Ovary (tissue), 9 donors: ENCODE data around the gene CCDC187. TPM values are rescaled to one million over a fixed set of nuclear protein-coding genes. Genes with fewer than 3 reads are reported as not detected.

Source experiments
- DNase-seq, 5 donors: peaks; one replicate each; pipeline ENCODE4 v3.0.0-alpha.2; 2019 to 2020
- H3K27ac ChIP-seq, 2 donors: fragments of 200-600 bp; one replicate each; pipeline versions ENCODE4 v1.5.1 to v1.8.0; 2019 to 2022
- H3K27me3 ChIP-seq: fragments of 200-600 bp; one replicate; pipeline ENCODE4 v1.8.0; 2022
- H3K36me3 ChIP-seq: fragments of 200-600 bp; sonication (generic); one replicate; pipeline ENCODE4 v1.5.1; 2019
- H3K4me1 ChIP-seq: one replicate; pipeline ENCODE4 v1.8.1; 2013; ENCODE audit warnings: mild to moderate bottlenecking, moderate library complexity; ENCODE audit not compliant: insufficient read depth
- H3K4me3 ChIP-seq: fragments of 200-600 bp; sonication (generic); one replicate; pipeline ENCODE4 v1.5.1; 2017
- H3K9me3 ChIP-seq, 2 donors: fragments of 200-600 bp in 1 of 2; sonication (generic) in 1 of 2; one replicate each; pipeline versions ENCODE4 v1.5.1 to v1.8.1; 2013 to 2019; ENCODE audit warnings: mild to moderate bottlenecking in 1 of 2, moderate library complexity in 1 of 2
- CTCF ChIP-seq, 3 donors: fragments of 450-650 bp in 2 of 3; fragments of 200-600 bp in 1 of 3; IDR thresholded peaks; one replicate each; pipeline versions ENCODE4 v1.5.1 to v1.8.0; 2016 to 2022; ENCODE audit warnings: antibody characterized with exemption in 3 of 3, mild to moderate bottlenecking in 1 of 3
- EP300 ChIP-seq: sonication (generic); formaldehyde crosslinking; IDR thresholded peaks from one replicate; pipeline ENCODE4 v1.6.1; 2017; ENCODE audit warnings: antibody characterized with exemption
- POLR2A ChIP-seq: fragments of 450-650 bp; IDR thresholded peaks from one replicate; pipeline ENCODE4 v1.6.1; 2017; ENCODE audit warnings: antibody characterized with exemption, mild to moderate bottlenecking, moderate library complexity
- WGBS, 3 donors: extraction: QIAGEN DNeasy Blood & Tissue Kit in 1 of 3; methylation state at CpG; one replicate each; pipeline versions ENCODE4 v1.1.5 to v1.1.7; 2013 to 2017; 5-methylcytosine and 5-hydroxymethylcytosine counted together
- intact Hi-C, 4 donors: fragments of 100-400 bp; cut with DNase I; formaldehyde crosslinking; loops; one replicate each; pipeline versions ENCODE4 v1.11.0 to v1.15.1; 2022 to 2023
- polyA plus RNA-seq, 2 donors: library from polyadenylated mRNA; stranded (reverse); fragments of 200-250 nt in 1 of 2; fragments of 350-450 nt in 1 of 2; fragmentation: Illumina TruSeq in 1 of 2; extraction: RNeasy Lipid Tissue Mini Kit (QIAGEN cat#74804) in 1 of 2; gene quantifications; one replicate each; pipeline ENCODE4 v1.2.3, GENCODE V29; 2013 to 2014
- total RNA-seq, 7 donors: library from RNA; depleted of rRNA in 2 of 7; stranded (reverse); fragments of >200 nt in 2 of 7; fragmentation: NEBNext Ultra II Directional in 3 of 7; extraction: Animal tissue kit (Norgen Biotek cat#: 25700) in 3 of 7; gene quantifications; one replicate each; pipeline versions ENCODE4 v1.1.0 to v1.2.4, GENCODE V29; 2016 to 2023
- donor health status: DM: no; HTN: no; CAD: no; lungs with moderate emphysema.
- donor health status: DM: no; HTN: no; CAD: no.
- donor health status: Bipolar disorder and iron deficiency.
- donor health status: DM: yes; HTN: yes; CAD: no.
- donor health status: DM: no; HTN: no; CAD: no.
- donor health status: DM: yes; HTN: yes; CAD: no.

CCDC187 gene
- total and polyA plus RNA-seq, 9 donors = 0.02 to 15.7 (median 0.74) TPM; not detected in 1

DNA sequence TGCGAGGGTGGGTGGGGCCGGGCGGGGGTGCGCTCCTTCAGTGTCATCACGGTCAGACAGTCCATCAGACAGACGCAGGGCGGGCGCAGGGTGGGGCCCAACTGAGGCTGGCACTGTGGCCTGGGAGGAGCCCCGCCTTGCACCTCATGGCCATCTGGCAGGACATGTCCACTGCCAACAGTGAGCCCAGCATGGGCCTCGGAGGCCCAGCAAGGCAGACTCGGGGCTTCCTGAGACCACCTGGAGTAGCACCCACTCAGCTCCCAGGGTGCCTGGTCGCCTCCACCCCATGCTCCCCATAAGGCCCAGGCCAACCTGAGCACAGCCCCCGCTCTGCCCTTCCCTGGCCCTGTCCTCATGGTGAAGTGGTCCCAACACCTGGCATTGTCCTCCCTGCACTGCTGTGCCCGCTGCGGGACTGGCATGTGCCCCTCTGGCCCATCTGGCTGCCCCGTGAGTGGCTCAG is 14.9 kb upstream of the CCDC187 start:
- H3K36me3 ChIP-seq = no peaks in the 10 kb centered on the region
- H3K4me1 ChIP-seq = no peaks in the 10 kb centered on the region
- DNase-seq = no peak
- no peaks in the 10 kb centered on the region for H3K27me3 ChIP-seq
- WGBS, 3 donors = 78 to 80% (median 80%) methylated on average over 12 to 16 of the region's 16 CpGs
- intact Hi-C loops = loop anchor here in 1 of 4 donors (5.0 kb wide), 1 partner anchor 48 kb away; no protein-coding TSS in a partner anchor
- no peaks in the 10 kb centered on the region for H3K9me3 ChIP-seq
- no peak for TF ChIP-seq CTCF (IDR thresholded peaks at IDR 0.05)
- no peak for TF ChIP-seq EP300
- no peak for TF ChIP-seq POLR2A
- no peak overlapping the region for H3K4me3 ChIP-seq
- H3K27ac ChIP-seq = no peak overlapping the region

DNA sequence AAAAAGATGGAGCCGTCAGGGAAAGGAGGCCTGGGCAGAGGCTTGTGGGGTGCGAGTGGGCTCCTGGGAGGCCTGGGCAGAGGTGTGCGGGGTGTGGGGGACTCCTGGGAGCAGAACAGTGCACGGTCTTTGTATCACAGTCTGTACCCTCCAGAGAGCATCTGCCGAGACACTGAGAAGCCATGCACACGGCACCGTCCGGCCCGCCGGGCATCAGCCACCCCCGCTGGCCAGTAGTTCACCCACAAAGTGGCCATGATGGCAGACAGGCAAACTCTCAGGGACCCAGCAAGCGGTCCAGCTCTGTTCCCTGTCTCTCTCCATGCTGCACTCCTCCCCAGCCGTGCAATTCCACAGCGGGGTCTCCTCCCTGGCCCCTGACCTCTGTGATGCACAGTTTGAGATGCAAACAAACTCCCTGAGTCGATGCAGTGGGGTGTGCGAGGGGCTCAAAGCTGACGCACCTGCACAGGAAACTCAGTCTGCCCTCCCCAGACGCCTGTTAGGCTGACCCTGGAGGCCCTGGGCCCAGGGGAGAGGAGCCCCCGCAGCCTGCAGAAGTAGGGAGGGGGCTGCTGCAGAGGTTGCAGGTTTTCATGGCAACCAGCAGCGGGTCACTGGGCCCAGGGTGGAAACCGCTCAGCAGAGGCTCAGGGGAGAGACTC is 14.3 kb upstream of the CCDC187 start:
- Histone ChIP-seq H3K9me3 (no peaks in the 10 kb centered on the region), H3K36me3 (no peaks in the 10 kb centered on the region), H3K4me3 (no peak overlapping the region), H3K27me3 (no peaks in the 10 kb centered on the region), H3K27ac (no peak overlapping the region), H3K4me1 (no peaks in the 10 kb centered on the region)
- intact Hi-C loops = loop anchor here in 1 of 4 donors (5.0 kb wide), 1 partner anchor 49 kb away; no protein-coding TSS in a partner anchor
- 66 to 71% (median 67%) methylated on average over 20 to 21 of the region's 21 CpGs for WGBS, 3 donors
- no peak for DNase-seq
- TF ChIP-seq CTCF (IDR thresholded peaks at IDR 0.05) (no peak), EP300 (no peak), POLR2A (no peak)

DNA sequence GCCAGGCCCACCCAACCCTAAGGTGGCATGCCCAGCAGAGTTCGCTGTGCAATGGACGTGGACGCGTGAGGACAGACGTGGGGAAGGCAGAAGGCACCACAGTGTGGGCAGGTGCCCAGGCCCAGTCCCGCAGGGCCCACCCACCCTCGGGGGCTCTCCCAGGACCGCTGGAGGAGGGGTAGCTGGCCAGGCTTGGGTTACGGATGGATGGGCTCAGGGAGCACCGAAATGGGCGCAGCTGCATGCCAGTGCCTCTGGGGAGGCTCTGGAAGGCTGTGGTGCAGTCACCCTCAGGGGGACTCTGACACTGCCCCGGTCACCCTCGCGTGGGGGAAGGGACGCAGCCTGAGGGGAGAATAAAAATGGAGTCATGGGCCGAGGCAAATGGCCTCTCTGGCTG is 13.8 kb upstream of the CCDC187 start:
- intact Hi-C loops = loop anchor here in 1 of 4 donors (5.0 kb wide), 1 partner anchor 50 kb away; no protein-coding TSS in a partner anchor
- H3K27ac ChIP-seq = no peak overlapping the region
- TF ChIP-seq EP300 (no peak), POLR2A (no peak), CTCF (IDR thresholded peaks at IDR 0.05) (no peak)
- H3K36me3 ChIP-seq = no peaks in the 10 kb centered on the region
- no peaks in the 10 kb centered on the region for H3K4me1 ChIP-seq
- 86 to 88% (median 87%) methylated on average over 16 of the region's 16 CpGs for WGBS, 3 donors
- no peak overlapping the region for H3K4me3 ChIP-seq
- H3K27me3 ChIP-seq = no peaks in the 10 kb centered on the region
- no peaks in the 10 kb centered on the region for H3K9me3 ChIP-seq
- no peak for DNase-seq

- no peak for DNase-seq
- Histone ChIP-seq H3K36me3 (no peaks in the 10 kb centered on the region), H3K27ac (no peak overlapping the region), H3K4me1 (no peaks in the 10 kb centered on the region), H3K4me3 (no peak overlapping the region), H3K9me3 (no peaks in the 10 kb centered on the region), H3K27me3 (no peaks in the 10 kb centered on the region)
- WGBS, 3 donors = 85 to 89% (median 87%) methylated on average over 13 of the region's 13 CpGs
- TF ChIP-seq EP300 = no peak
- TF ChIP-seq CTCF (IDR thresholded peaks at IDR 0.05) = no peak
- TF ChIP-seq POLR2A = no peak
- intact Hi-C loops = loop anchor here in 1 of 4 donors (5.0 kb wide), 1 partner anchor 50 kb away; no protein-coding TSS in a partner anchor
These were observed 13.2 kb upstream of the CCDC187 start for GRCh38 chr9:136316896-136317676.
